ENCODE measurements around the gene CEP55.

CEP55 gene

GRCh38 chr10:93496322-93497041 lies at the start of gene CEP55:
Gene CEP55 (plus strand): TSS chr10:93496612. CDS start chr10:93500052, 3,440 bp downstream.
- peak; percentile 86 to 97 for DNase-seq (ENCODE audit: low read depth in 1 of 2, low spot score in 1 of 2)
- no peak for TF ChIP-seq JUND (IDR thresholded peaks at IDR 0.05; ENCODE audit: low read depth)
- in situ Hi-C loops (cut with HindIII; ENCODE audit: low pct_unique_long_range_greater_than_20kb, low sequenced_read_pairs), result no loop called here

GRCh38 chr10:93447019-93447418 lies 49.4 kb upstream of the CEP55 start:
- in situ Hi-C loops (cut with HindIII; ENCODE audit: low pct_unique_long_range_greater_than_20kb, low sequenced_read_pairs), result no loop called here
- no peak for TF ChIP-seq JUND (IDR thresholded peaks at IDR 0.05; ENCODE audit: low read depth)
- no peak for DNase-seq (ENCODE audit: low read depth in 1 of 2, low spot score in 1 of 2)

- DNase-seq (ENCODE audit: low read depth in 1 of 2, low spot score in 1 of 2), result no peak
- no peak for TF ChIP-seq JUND (IDR thresholded peaks at IDR 0.05; ENCODE audit: low read depth)
- in situ Hi-C loops (cut with HindIII; ENCODE audit: low pct_unique_long_range_greater_than_20kb, low sequenced_read_pairs), result no loop called here
These were observed 48.4 kb upstream of the CEP55 start for GRCh38 chr10:93447970-93448369.

- in situ Hi-C loops (cut with HindIII; ENCODE audit: low pct_unique_long_range_greater_than_20kb, low sequenced_read_pairs), result no loop called here
- DNase-seq (ENCODE audit: low read depth in 1 of 2, low spot score in 1 of 2), result no peak
- no peak for TF ChIP-seq JUND (IDR thresholded peaks at IDR 0.05; ENCODE audit: low read depth)
These were observed 45.0 kb upstream of the CEP55 start for GRCh38 chr10:93451244-93451947.

- in situ Hi-C loops (cut with HindIII; ENCODE audit: low pct_unique_long_range_greater_than_20kb, low sequenced_read_pairs), result no loop called here
- no peak for TF ChIP-seq JUND (IDR thresholded peaks at IDR 0.05; ENCODE audit: low read depth)
- no peak for DNase-seq (ENCODE audit: low read depth in 1 of 2, low spot score in 1 of 2)
These were observed 44.3 kb upstream of the CEP55 start for GRCh38 chr10:93452143-93452542.

- no peak for DNase-seq (ENCODE audit: low read depth in 1 of 2, low spot score in 1 of 2)
- in situ Hi-C loops (cut with HindIII; ENCODE audit: low pct_unique_long_range_greater_than_20kb, low sequenced_read_pairs), result no loop called here
- TF ChIP-seq JUND (IDR thresholded peaks at IDR 0.05; ENCODE audit: low read depth), result no peak
These were observed 42.3 kb upstream of the CEP55 start for GRCh38 chr10:93454146-93454545.

- in situ Hi-C loops (cut with HindIII; ENCODE audit: low pct_unique_long_range_greater_than_20kb, low sequenced_read_pairs), result no loop called here
- TF ChIP-seq JUND (IDR thresholded peaks at IDR 0.05; ENCODE audit: low read depth), result no peak
- no peak for DNase-seq (ENCODE audit: low read depth in 1 of 2, low spot score in 1 of 2)
These were observed 41.7 kb upstream of the CEP55 start for GRCh38 chr10:93454736-93455135.

GRCh38 chr10:93456480-93456879 lies 39.9 kb upstream of the CEP55 start:
- no peak for TF ChIP-seq JUND (IDR thresholded peaks at IDR 0.05; ENCODE audit: low read depth)

GRCh38 chr10:93457511-93457910 lies 38.9 kb upstream of the CEP55 start:
- in situ Hi-C loops (cut with HindIII; ENCODE audit: low pct_unique_long_range_greater_than_20kb, low sequenced_read_pairs), result no loop called here
- no peak for TF ChIP-seq JUND (IDR thresholded peaks at IDR 0.05; ENCODE audit: low read depth)
- DNase-seq (ENCODE audit: low read depth in 1 of 2, low spot score in 1 of 2), result no peak

More at GRCh38 chr10:93456480-93456879, 39.9 kb upstream of the CEP55 start:
- in situ Hi-C loops (cut with HindIII; ENCODE audit: low pct_unique_long_range_greater_than_20kb, low sequenced_read_pairs), result no loop called here
- no peak for DNase-seq (ENCODE audit: low read depth in 1 of 2, low spot score in 1 of 2)

- peak; percentile 65; the same call in 1 of the 2 replicates for TF ChIP-seq JUND (IDR thresholded peaks at IDR 0.05; ENCODE audit: low read depth)
- in situ Hi-C loops (cut with HindIII; ENCODE audit: low pct_unique_long_range_greater_than_20kb, low sequenced_read_pairs), result no loop called here
- peak in 1 of 2 experiments; percentile 94 for DNase-seq (ENCODE audit: low read depth in 1 of 2, low spot score in 1 of 2)
These were observed 37.6 kb upstream of the CEP55 start for GRCh38 chr10:93458821-93459257.

- TF ChIP-seq JUND (IDR thresholded peaks at IDR 0.05; ENCODE audit: low read depth), result no peak
- DNase-seq (ENCODE audit: low read depth in 1 of 2, low spot score in 1 of 2), result no peak
- in situ Hi-C loops (cut with HindIII; ENCODE audit: low pct_unique_long_range_greater_than_20kb, low sequenced_read_pairs), result no loop called here
These were observed 36.9 kb upstream of the CEP55 start for GRCh38 chr10:93459466-93459865.

GRCh38 chr10:93461109-93461806 lies 35.2 kb upstream of the CEP55 start:
- no peak for TF ChIP-seq JUND (IDR thresholded peaks at IDR 0.05; ENCODE audit: low read depth)
- no peak for DNase-seq (ENCODE audit: low read depth in 1 of 2, low spot score in 1 of 2)
- in situ Hi-C loops (cut with HindIII; ENCODE audit: low pct_unique_long_range_greater_than_20kb, low sequenced_read_pairs), result no loop called here

- in situ Hi-C loops (cut with HindIII; ENCODE audit: low pct_unique_long_range_greater_than_20kb, low sequenced_read_pairs), result no loop called here
- peak in 1 of 2 experiments; percentile 88 for DNase-seq (ENCODE audit: low read depth in 1 of 2, low spot score in 1 of 2)
- no peak for TF ChIP-seq JUND (IDR thresholded peaks at IDR 0.05; ENCODE audit: low read depth)
These were observed 34.6 kb upstream of the CEP55 start for GRCh38 chr10:93461807-93462178.
